Parathyroid adenoma (tissue), 2 donors: ENCODE data around the gene CFAP157.

ENCODE experiments used
- H2AFZ ChIP-seq: fragments of 300-600 bp; sonication (generic); one replicate; pipeline ENCODE4 v1.7.0; 2017; ENCODE audit warnings: antibody characterized with exemption, mild to moderate bottlenecking
- H3K27ac ChIP-seq: fragments of 300-600 bp; sonication (generic); one replicate; pipeline ENCODE4 v1.7.0; 2017
- H3K27me3 ChIP-seq: fragments of 300-600 bp; sonication (generic); one replicate; pipeline ENCODE4 v1.7.0; 2017; ENCODE audit warnings: low read length; ENCODE audit not compliant: control insufficient read depth, insufficient read depth
- H3K36me3 ChIP-seq: fragments of 300-600 bp; sonication (generic); one replicate; pipeline ENCODE4 v1.7.0; 2017; ENCODE audit warnings: low read length; ENCODE audit not compliant: control insufficient read depth, insufficient read depth
- H3K4me1 ChIP-seq: fragments of 300-600 bp; sonication (generic); one replicate; pipeline ENCODE4 v1.7.0; 2017; ENCODE audit warnings: control low read depth
- H3K4me2 ChIP-seq: fragments of 300-600 bp; sonication (generic); one replicate; pipeline ENCODE4 v1.7.0; 2017; ENCODE audit warnings: low read length
- H3K4me3 ChIP-seq: fragments of 300-600 bp; sonication (generic); one replicate; pipeline ENCODE4 v1.7.0; 2017; ENCODE audit warnings: low read depth, low read length
- H3K79me2 ChIP-seq: fragments of 300-600 bp; sonication (generic); one replicate; pipeline ENCODE4 v1.7.0; 2017; ENCODE audit warnings: control low read depth
- H3K9ac ChIP-seq: fragments of 300-600 bp; sonication (generic); one replicate; pipeline ENCODE4 v1.7.0; 2017; ENCODE audit warnings: mild to moderate bottlenecking
- H3K9me3 ChIP-seq: fragments of 300-600 bp; sonication (generic); one replicate; pipeline ENCODE4 v1.7.0; 2017; ENCODE audit warnings: low read length; ENCODE audit not compliant: control insufficient read depth
- TF ChIP-seq, protein P1 (sequence below): fragments of 300-600 bp; sonication (generic); IDR thresholded peaks from one replicate; pipeline ENCODE4 v1.7.0; 2017; ENCODE audit warnings: antibody characterized with exemption, mild to moderate bottlenecking
- donor health status: primary hyperparathyroidism.

Gene CFAP157

DNA sequence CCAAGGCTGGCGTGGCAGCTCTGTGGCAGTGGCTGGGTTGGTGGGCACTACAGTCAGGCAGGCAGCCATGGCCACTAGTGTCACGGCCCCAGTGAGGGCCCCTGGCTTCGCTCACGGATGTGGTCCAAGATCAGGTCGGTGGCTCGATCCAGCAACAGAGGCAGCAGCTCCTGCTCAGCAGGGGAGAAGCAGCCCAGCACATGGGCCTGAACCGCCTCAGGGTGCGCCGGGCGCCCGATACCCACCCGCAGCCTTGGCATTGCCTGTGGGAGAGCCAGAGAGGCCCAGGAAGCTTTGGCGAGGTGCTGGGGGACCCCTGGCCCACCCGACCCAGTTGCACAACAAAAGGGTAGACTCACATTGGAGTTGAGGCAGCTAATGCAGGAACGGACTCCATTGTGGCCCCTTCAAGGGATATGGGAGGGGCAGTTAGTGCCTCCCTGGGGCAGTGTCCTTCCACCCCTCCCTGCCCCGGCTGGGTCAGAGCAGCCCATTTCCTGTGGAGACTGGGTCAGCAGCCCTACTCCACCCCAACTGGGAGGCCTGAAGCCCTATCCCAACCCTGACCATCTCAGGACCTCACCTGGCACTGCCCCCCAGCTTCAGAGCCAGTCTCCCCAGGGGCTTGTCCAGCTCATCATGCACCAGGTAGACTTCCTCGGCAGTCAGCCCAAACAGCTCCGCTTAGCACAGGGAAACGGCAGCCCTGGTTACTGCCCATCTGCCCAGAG lies 7.4 kb downstream of the CFAP157 start:
- H2AFZ ChIP-seq: no peak overlapping the region
- no peaks in the 10 kb centered on the region for H3K4me1 ChIP-seq
- no peaks in the 10 kb centered on the region for H3K79me2 ChIP-seq
- no peak overlapping the region for H3K27ac ChIP-seq
- H3K36me3 ChIP-seq: no peaks in the 10 kb centered on the region
- no peak overlapping the region for H3K9ac ChIP-seq
- H3K9me3 ChIP-seq: no peaks in the 10 kb centered on the region
- TF ChIP-seq, protein P1, sequence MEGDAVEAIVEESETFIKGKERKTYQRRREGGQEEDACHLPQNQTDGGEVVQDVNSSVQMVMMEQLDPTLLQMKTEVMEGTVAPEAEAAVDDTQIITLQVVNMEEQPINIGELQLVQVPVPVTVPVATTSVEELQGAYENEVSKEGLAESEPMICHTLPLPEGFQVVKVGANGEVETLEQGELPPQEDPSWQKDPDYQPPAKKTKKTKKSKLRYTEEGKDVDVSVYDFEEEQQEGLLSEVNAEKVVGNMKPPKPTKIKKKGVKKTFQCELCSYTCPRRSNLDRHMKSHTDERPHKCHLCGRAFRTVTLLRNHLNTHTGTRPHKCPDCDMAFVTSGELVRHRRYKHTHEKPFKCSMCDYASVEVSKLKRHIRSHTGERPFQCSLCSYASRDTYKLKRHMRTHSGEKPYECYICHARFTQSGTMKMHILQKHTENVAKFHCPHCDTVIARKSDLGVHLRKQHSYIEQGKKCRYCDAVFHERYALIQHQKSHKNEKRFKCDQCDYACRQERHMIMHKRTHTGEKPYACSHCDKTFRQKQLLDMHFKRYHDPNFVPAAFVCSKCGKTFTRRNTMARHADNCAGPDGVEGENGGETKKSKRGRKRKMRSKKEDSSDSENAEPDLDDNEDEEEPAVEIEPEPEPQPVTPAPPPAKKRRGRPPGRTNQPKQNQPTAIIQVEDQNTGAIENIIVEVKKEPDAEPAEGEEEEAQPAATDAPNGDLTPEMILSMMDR: no peak
- peak overlapping the region; percentile 39 for H3K4me2 ChIP-seq
- no peaks in the 10 kb centered on the region for H3K27me3 ChIP-seq
- H3K4me3 ChIP-seq: peak overlapping the region; percentile 15

DNA sequence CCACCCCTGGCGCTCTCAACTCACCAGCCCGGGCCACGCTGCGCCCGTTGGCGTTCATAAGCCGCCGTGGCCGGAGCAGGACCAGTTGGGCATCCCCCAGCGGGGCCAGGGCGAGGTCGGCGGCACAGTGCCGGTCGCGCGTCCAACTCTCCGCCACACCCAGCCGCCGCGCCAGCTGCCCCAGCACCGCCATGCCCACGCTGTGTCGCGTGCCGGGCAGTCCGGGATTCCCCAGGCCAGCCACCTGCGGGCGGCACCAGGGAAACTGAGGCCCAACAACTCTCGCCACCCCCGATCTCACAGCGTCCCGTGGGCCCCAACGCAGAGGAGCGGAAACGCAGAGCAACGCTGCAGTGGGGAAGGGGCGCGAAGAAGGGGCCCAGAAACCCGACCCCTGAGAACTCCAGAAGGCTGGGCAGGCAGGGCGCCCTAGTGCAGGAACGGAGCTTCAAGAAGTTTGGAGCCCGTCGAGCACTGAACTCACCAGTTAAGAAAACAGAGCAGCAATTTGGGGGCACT lies 8.2 kb downstream of the CFAP157 start:
- Histone ChIP-seq H3K36me3 (no peaks in the 10 kb centered on the region), H3K9ac (no peak overlapping the region), H2AFZ (peak overlapping the region; percentile 94), H3K27me3 (no peaks in the 10 kb centered on the region), H3K4me3 (peak overlapping the region; percentile 85), H3K4me1 (no peaks in the 10 kb centered on the region), H3K79me2 (no peaks in the 10 kb centered on the region), H3K9me3 (no peaks in the 10 kb centered on the region), H3K27ac (peak overlapping the region; percentile 88), H3K4me2 (peak overlapping the region; percentile 98)
- TF ChIP-seq, protein P1: no peak

DNA sequence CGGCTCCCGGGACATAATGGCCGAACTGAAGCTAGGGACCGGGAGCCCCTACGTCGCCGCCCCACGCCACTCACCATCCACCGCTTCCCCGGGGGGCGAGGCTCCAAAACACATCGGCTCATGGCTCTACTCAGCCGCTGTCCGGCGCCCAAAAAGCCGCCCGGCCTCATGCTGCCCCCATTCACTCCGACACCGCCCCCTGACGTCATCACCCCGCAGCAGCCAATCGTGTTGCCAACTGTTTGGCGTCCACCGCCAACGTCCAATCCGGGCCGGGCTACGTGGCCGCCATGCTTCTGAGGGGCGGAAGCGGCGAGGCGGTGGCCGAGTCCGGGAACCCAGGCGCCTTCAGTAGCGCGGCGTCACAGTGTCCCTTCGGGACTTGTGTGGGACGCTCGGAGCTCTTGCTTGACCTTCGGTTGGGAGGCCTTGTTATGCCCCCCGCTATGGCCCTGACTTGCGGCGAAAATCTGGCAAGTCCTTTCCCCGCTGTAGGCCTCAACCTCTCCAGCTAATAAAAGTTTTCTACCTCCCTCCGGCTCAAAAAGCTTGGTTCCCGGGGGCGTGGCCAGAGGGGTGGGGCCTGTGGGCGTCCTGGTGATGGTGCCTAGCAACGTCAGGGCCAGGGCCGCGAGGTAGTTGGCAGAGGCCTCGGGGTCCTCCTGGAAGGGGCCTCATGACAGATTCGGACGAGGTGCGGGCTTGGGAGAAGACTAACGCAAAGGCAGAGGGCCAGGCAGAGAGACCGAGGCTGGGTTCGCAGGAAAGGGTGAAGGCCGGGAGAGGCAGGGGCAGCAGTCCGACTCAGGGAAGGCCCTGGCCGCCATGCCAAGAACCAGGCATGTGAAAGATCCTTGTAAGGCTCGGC lies 8.9 kb downstream of the CFAP157 start, which contains the start of the genes PTRH1 and TTC16:
PTRH1 (minus strand) TSS at position 194 of the 868 bp plus-strand sequence; CDS start at position 170, 24 bp downstream.
TTC16 (plus strand) TSS at position 610 of the 868 bp plus-strand sequence; CDS start at position 677, 67 bp downstream.
- Histone ChIP-seq H3K4me3 (peak within 1 kb of the TSS; percentile 85), H2AFZ (peak within 1 kb of the TSS; percentile 94), H3K27me3 (no peaks in the 10 kb centered on the region), H3K27ac (peak within 1 kb of the TSS; percentile 88), H3K4me2 (peak within 1 kb of the TSS; percentile 98), H3K79me2 (no peaks in the 10 kb centered on the region), H3K9me3 (no peaks in the 10 kb centered on the region), H3K9ac (peak within 1 kb of the TSS; percentile 19), H3K4me1 (no peaks in the 10 kb centered on the region), H3K36me3 (no peaks in the 10 kb centered on the region)
- TF ChIP-seq, protein P1: no peak

DNA sequence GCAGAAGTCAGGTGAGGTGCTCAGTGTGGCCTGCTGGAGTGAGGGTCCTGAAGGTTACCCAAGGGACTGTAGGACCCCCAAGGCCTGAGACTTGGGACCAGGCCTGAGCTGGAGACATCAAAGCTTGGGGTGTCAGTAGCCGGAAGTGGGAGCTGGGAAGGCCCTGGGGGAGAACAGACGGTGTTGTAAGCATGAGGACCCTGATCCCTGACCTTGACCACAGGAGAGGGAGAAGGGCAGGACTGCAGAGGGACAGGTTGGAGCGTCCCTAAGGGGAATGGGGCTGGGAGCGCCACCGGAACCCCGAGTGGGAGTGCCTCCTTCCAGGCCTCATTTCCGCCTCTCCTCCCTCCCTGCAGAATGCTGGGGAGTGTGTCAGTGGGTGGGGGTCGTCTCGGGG lies 9.6 kb downstream of the CFAP157 start:
- H3K4me2 ChIP-seq: peak overlapping the region; percentile 98
- peak overlapping the region; percentile 94 for H2AFZ ChIP-seq
- no peaks in the 10 kb centered on the region for H3K79me2 ChIP-seq
- no peaks in the 10 kb centered on the region for H3K27me3 ChIP-seq
- H3K36me3 ChIP-seq: no peaks in the 10 kb centered on the region
- no peaks in the 10 kb centered on the region for H3K9me3 ChIP-seq
- H3K4me1 ChIP-seq: no peaks in the 10 kb centered on the region
- peak overlapping the region; percentile 88 for H3K27ac ChIP-seq
- no peak overlapping the region for H3K9ac ChIP-seq
- TF ChIP-seq, protein P1: no peak
- H3K4me3 ChIP-seq: peak overlapping the region; percentile 85
